Mammary epithelial cell (primary cell): ENCODE measurements around the gene FCN3.

Experiments
- CTCF ChIP-seq, 2 donors: IDR thresholded peaks in 1 of 2; conservative IDR thresholded peaks in 1 of 2; 2 replicates each; pipeline ENCODE4 v1.5.1; 2011 to 2012; ENCODE audit warnings: inconsistent platforms in 2 of 2, low read length in 2 of 2, mild to moderate bottlenecking in 2 of 2, control low read depth in 1 of 2, low read depth in 1 of 2; ENCODE audit not compliant: insufficient read depth in 1 of 2; ENCODE audit errors: extremely low read depth in 1 of 2
- EZH2 ChIP-seq: IDR thresholded peaks from 2 replicates; pipeline ENCODE4 v1.6.1; 2012; ENCODE audit warnings: low read length, inconsistent platforms, borderline replicate concordance

- no peak for TF ChIP-seq CTCF (conservative IDR thresholded peaks at IDR 0.05 in 1 of 2, IDR thresholded peaks at IDR 0.05 in 1 of 2; ENCODE audit: extremely low read depth in 1 of 2, insufficient read depth in 1 of 2, low read depth in 1 of 2, low read length in 2 of 2)
- TF ChIP-seq EZH2 = no peak
These were observed 23.0 kb downstream of the FCN3 start for GRCh38 chr1:27351541-27352107.
